ENCODE data around the gene SPESP1.

Gene SPESP1

DNA sequence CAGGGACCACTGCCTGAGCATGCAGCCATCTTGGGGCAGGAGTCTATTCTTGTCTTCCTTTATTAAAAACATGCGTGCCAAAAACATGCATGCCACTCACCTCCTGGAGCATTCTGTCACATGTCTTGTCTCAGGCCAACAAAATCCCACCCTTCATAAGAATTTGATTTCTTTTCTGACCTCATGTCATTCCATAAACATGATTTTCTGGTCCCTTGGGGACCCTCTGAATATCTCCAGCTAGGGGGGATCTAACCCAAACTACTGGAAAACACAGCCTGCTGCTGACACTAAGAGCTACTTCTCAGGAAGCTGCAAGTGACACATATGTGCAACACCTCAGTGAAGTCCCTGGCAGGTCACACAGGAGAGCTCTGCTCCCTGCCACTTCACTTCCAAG lies 57.4 kb downstream of the SPESP1 start:
- 0% methylated on average over 1 of the region's 1 CpG for WGBS
- Histone ChIP-seq H3K27me3 (ENCODE audit: control insufficient read depth in 1 of 2, insufficient read depth in 1 of 2, low read length in 2 of 2) (peaks cover 33 to 34% of the 10 kb centered on the region in 2 experiments), H3K4ac (ENCODE audit: low read depth in 1 of 2, low read length in 2 of 2) (no peak overlapping the region), H3K4me3 (ENCODE audit: insufficient read depth in 1 of 2, low read depth in 1 of 2, low read length in 2 of 2) (no peak overlapping the region), H2BK15ac (ENCODE audit: low read depth, poor library complexity, severe bottlenecking) (no peak overlapping the region), H3K27ac (ENCODE audit: low read length, poor library complexity, severe bottlenecking) (no peak overlapping the region), H3K18ac (ENCODE audit: low read depth in 1 of 2, low read length in 2 of 2) (no peak overlapping the region), H2BK12ac (ENCODE audit: low read length in 2 of 2) (no peak overlapping the region), H3K4me1 (ENCODE audit: control insufficient read depth, insufficient read depth, low read depth, low read length) (peaks cover 3% of the 10 kb centered on the region), H2AFZ (ENCODE audit: low read depth, low read length) (no peak overlapping the region), H2BK120ac (ENCODE audit: low read depth, low read length) (no peak overlapping the region), H3K9me3 (ENCODE audit: control insufficient read depth, low read length) (no peaks in the 10 kb centered on the region), H2BK5ac (ENCODE audit: low read depth, low read length, poor library complexity, severe bottlenecking) (no peak overlapping the region), H3K4me2 (ENCODE audit: low read length, poor library complexity, severe bottlenecking) (no peak overlapping the region), H4K8ac (ENCODE audit: low read length) (no peak overlapping the region), H3K14ac (ENCODE audit: low read length in 2 of 2) (no peak overlapping the region), H3K9ac (ENCODE audit: low read length) (no peak overlapping the region), H2AK5ac (ENCODE audit: low read length, severe bottlenecking) (no peak overlapping the region), H3K79me1 (replicated peaks; ENCODE audit: low read length, poor library complexity, severe bottlenecking) (no peaks in the 10 kb centered on the region), H3K23ac (ENCODE audit: low read length in 2 of 2) (no peak overlapping the region), H3K36me3 (ENCODE audit: control insufficient read depth in 1 of 2, insufficient read depth in 2 of 2, low read depth in 1 of 2, low read length in 2 of 2) (no peaks in the 10 kb centered on the region), H4K91ac (ENCODE audit: low read length) (no peak overlapping the region)
- DNase-seq, result no peak

- peaks cover 3% of the 10 kb centered on the region for H3K4me1 ChIP-seq (ENCODE audit: control insufficient read depth, insufficient read depth, low read depth, low read length)
- no peak overlapping the region for H2BK15ac ChIP-seq (ENCODE audit: low read depth, poor library complexity, severe bottlenecking)
- DNase-seq, result no peak
- no peak overlapping the region for H3K4me3 ChIP-seq (ENCODE audit: insufficient read depth in 1 of 2, low read depth in 1 of 2, low read length in 2 of 2)
- H4K91ac ChIP-seq (ENCODE audit: low read length), result no peak overlapping the region
- H3K4ac ChIP-seq (ENCODE audit: low read depth in 1 of 2, low read length in 2 of 2), result no peak overlapping the region
- peaks cover 21 to 34% of the 10 kb centered on the region in 2 experiments for H3K27me3 ChIP-seq (ENCODE audit: control insufficient read depth in 1 of 2, insufficient read depth in 1 of 2, low read length in 2 of 2)
- no peak overlapping the region for H3K14ac ChIP-seq (ENCODE audit: low read length in 2 of 2)
- H2BK120ac ChIP-seq (ENCODE audit: low read depth, low read length), result no peak overlapping the region
- H3K18ac ChIP-seq (ENCODE audit: low read depth in 1 of 2, low read length in 2 of 2), result no peak overlapping the region
- no peak overlapping the region for H2BK5ac ChIP-seq (ENCODE audit: low read depth, low read length, poor library complexity, severe bottlenecking)
- WGBS, result 67% methylated on average over 2 of the region's 2 CpGs
- H4K8ac ChIP-seq (ENCODE audit: low read length), result no peak overlapping the region
- H2AK5ac ChIP-seq (ENCODE audit: low read length, severe bottlenecking), result no peak overlapping the region
- no peak overlapping the region for H3K27ac ChIP-seq (ENCODE audit: low read length, poor library complexity, severe bottlenecking)
- H3K4me2 ChIP-seq (ENCODE audit: low read length, poor library complexity, severe bottlenecking), result no peak overlapping the region
- H3K9me3 ChIP-seq (ENCODE audit: control insufficient read depth, low read length), result no peaks in the 10 kb centered on the region
- no peaks in the 10 kb centered on the region for H3K36me3 ChIP-seq (ENCODE audit: control insufficient read depth in 1 of 2, insufficient read depth in 2 of 2, low read depth in 1 of 2, low read length in 2 of 2)
- no peak overlapping the region for H3K23ac ChIP-seq (ENCODE audit: low read length in 2 of 2)
- no peak overlapping the region for H3K9ac ChIP-seq (ENCODE audit: low read length)
- no peak overlapping the region for H2BK12ac ChIP-seq (ENCODE audit: low read length in 2 of 2)
- H2AFZ ChIP-seq (ENCODE audit: low read depth, low read length), result no peak overlapping the region
- no peaks in the 10 kb centered on the region for H3K79me1 ChIP-seq (replicated peaks; ENCODE audit: low read length, poor library complexity, severe bottlenecking)
Observed at GRCh38 chr15:68989541-68990230, 59.4 kb downstream of the SPESP1 start.

DNA sequence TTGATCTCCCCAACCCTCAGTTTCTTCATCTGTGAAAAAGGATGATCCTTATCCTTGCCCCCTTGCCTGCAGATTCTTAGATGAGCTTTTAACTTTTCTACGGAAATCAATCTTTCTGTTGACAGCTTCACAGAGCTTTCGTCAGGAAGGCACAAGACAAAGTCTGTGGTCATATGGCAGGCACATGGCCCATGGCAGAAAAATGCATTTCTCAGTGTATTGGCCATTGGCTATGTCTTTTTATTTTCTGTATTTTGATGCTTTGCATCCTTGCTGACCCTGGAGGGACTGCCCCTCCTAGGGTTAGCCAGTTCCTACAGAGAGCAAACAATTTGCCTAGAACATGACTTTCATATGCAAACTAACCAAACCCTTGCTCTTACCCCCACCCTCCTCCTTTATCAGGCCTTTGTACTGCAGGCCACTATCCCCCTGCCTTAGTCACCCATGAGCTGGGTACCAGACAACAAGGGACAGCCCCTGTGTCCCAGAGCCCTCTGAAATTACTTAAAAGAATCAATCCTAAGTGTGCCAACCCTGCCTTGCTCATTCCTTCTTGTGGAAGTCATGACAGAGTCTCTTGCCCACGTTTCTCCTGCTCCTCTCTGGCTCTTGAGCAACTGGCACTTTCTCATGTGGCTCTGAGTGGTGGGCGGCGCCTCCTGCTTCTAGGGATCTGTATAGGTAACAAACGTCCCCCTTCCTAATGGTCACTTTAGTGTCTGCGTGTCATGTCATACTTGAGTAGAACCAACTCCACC lies 60.1 kb downstream of the SPESP1 start:
- no peak overlapping the region for H2AFZ ChIP-seq (ENCODE audit: low read depth, low read length)
- no peak overlapping the region for H3K14ac ChIP-seq (ENCODE audit: low read length in 2 of 2)
- no peak overlapping the region for H3K4me3 ChIP-seq (ENCODE audit: insufficient read depth in 1 of 2, low read depth in 1 of 2, low read length in 2 of 2)
- H2BK5ac ChIP-seq (ENCODE audit: low read depth, low read length, poor library complexity, severe bottlenecking), result no peak overlapping the region
- no peak overlapping the region for H3K18ac ChIP-seq (ENCODE audit: low read depth in 1 of 2, low read length in 2 of 2)
- H3K36me3 ChIP-seq (ENCODE audit: control insufficient read depth in 1 of 2, insufficient read depth in 2 of 2, low read depth in 1 of 2, low read length in 2 of 2), result no peaks in the 10 kb centered on the region
- H3K27me3 ChIP-seq (ENCODE audit: control insufficient read depth in 1 of 2, insufficient read depth in 1 of 2, low read length in 2 of 2), result peaks cover 21 to 34% of the 10 kb centered on the region in 2 experiments
- no peak overlapping the region for H2BK12ac ChIP-seq (ENCODE audit: low read length in 2 of 2)
- H3K9me3 ChIP-seq (ENCODE audit: control insufficient read depth, low read length), result no peaks in the 10 kb centered on the region
- no peak overlapping the region for H2AK5ac ChIP-seq (ENCODE audit: low read length, severe bottlenecking)
- no peak overlapping the region for H3K9ac ChIP-seq (ENCODE audit: low read length)
- no peak overlapping the region for H4K91ac ChIP-seq (ENCODE audit: low read length)
- no peak overlapping the region for H3K27ac ChIP-seq (ENCODE audit: low read length, poor library complexity, severe bottlenecking)
- DNase-seq, result no peak
- no peak overlapping the region for H3K23ac ChIP-seq (ENCODE audit: low read length in 2 of 2)
- no peaks in the 10 kb centered on the region for H3K79me1 ChIP-seq (replicated peaks; ENCODE audit: low read length, poor library complexity, severe bottlenecking)
- no peak overlapping the region for H2BK15ac ChIP-seq (ENCODE audit: low read depth, poor library complexity, severe bottlenecking)
- H3K4me1 ChIP-seq (ENCODE audit: control insufficient read depth, insufficient read depth, low read depth, low read length), result peaks cover 3% of the 10 kb centered on the region
- H2BK120ac ChIP-seq (ENCODE audit: low read depth, low read length), result no peak overlapping the region
- WGBS, result 74% methylated on average over 7 of the region's 7 CpGs
- H3K4me2 ChIP-seq (ENCODE audit: low read length, poor library complexity, severe bottlenecking), result no peak overlapping the region
- no peak overlapping the region for H4K8ac ChIP-seq (ENCODE audit: low read length)
- H3K4ac ChIP-seq (ENCODE audit: low read depth in 1 of 2, low read length in 2 of 2), result no peak overlapping the region

- Histone ChIP-seq H2AK5ac (ENCODE audit: low read length, severe bottlenecking) (no peak overlapping the region), H3K9me3 (ENCODE audit: control insufficient read depth, low read length) (no peaks in the 10 kb centered on the region), H4K91ac (ENCODE audit: low read length) (no peak overlapping the region), H3K23ac (ENCODE audit: low read length in 2 of 2) (no peak overlapping the region), H3K27me3 (ENCODE audit: control insufficient read depth in 1 of 2, insufficient read depth in 1 of 2, low read length in 2 of 2) (peaks cover 21 to 34% of the 10 kb centered on the region in 2 experiments), H2BK15ac (ENCODE audit: low read depth, poor library complexity, severe bottlenecking) (no peak overlapping the region), H3K4ac (ENCODE audit: low read depth in 1 of 2, low read length in 2 of 2) (no peak overlapping the region), H2AFZ (ENCODE audit: low read depth, low read length) (no peak overlapping the region), H3K4me3 (ENCODE audit: insufficient read depth in 1 of 2, low read depth in 1 of 2, low read length in 2 of 2) (no peak overlapping the region), H2BK12ac (ENCODE audit: low read length in 2 of 2) (no peak overlapping the region), H3K18ac (ENCODE audit: low read depth in 1 of 2, low read length in 2 of 2) (no peak overlapping the region), H4K8ac (ENCODE audit: low read length) (no peak overlapping the region), H2BK120ac (ENCODE audit: low read depth, low read length) (no peak overlapping the region), H3K79me1 (replicated peaks; ENCODE audit: low read length, poor library complexity, severe bottlenecking) (no peaks in the 10 kb centered on the region), H3K27ac (ENCODE audit: low read length, poor library complexity, severe bottlenecking) (no peak overlapping the region), H3K4me1 (ENCODE audit: control insufficient read depth, insufficient read depth, low read depth, low read length) (peaks cover 3% of the 10 kb centered on the region), H3K9ac (ENCODE audit: low read length) (no peak overlapping the region), H2BK5ac (ENCODE audit: low read depth, low read length, poor library complexity, severe bottlenecking) (no peak overlapping the region), H3K14ac (ENCODE audit: low read length in 2 of 2) (no peak overlapping the region), H3K36me3 (ENCODE audit: control insufficient read depth in 1 of 2, insufficient read depth in 2 of 2, low read depth in 1 of 2, low read length in 2 of 2) (no peaks in the 10 kb centered on the region), H3K4me2 (ENCODE audit: low read length, poor library complexity, severe bottlenecking) (no peak overlapping the region)
- DNase-seq, result no peak
- 74% methylated on average over 5 of the region's 5 CpGs for WGBS
Observed at GRCh38 chr15:68990992-68991500, 60.7 kb downstream of the SPESP1 start.
